Mucosa of rectum (tissue), 2 donors: ENCODE measurements around the gene PAPLN.

ENCODE experiments used
- H3K27ac ChIP-seq, 2 donors: one replicate each; pipeline ENCODE4 v1.7.0; 2013; ENCODE audit warnings: inconsistent platforms in 2 of 2, low read depth in 2 of 2, low read length in 2 of 2
- H3K27me3 ChIP-seq, 2 donors: one replicate each; pipeline ENCODE4 v1.7.0; 2013; ENCODE audit warnings: low read length in 2 of 2; ENCODE audit not compliant: control insufficient read depth in 2 of 2, insufficient read depth in 2 of 2
- H3K36me3 ChIP-seq, 2 donors: one replicate each; pipeline ENCODE4 v1.7.0; 2013; ENCODE audit warnings: low read length in 2 of 2; ENCODE audit not compliant: control insufficient read depth in 2 of 2, insufficient read depth in 2 of 2
- H3K4me1 ChIP-seq, 2 donors: one replicate each; pipeline ENCODE4 v1.7.0; 2013; ENCODE audit warnings: low read length in 2 of 2, mild to moderate bottlenecking in 1 of 2; ENCODE audit not compliant: control insufficient read depth in 2 of 2, insufficient read depth in 2 of 2
- H3K4me3 ChIP-seq, 2 donors: one replicate each; pipeline ENCODE4 v1.7.0; 2013; ENCODE audit warnings: low read length in 2 of 2
- H3K9ac ChIP-seq, 2 donors: one replicate each; pipeline ENCODE4 v1.7.0; 2013; ENCODE audit warnings: low read length in 2 of 2, low read depth in 1 of 2, mild to moderate bottlenecking in 1 of 2
- H3K9me3 ChIP-seq, 2 donors: one replicate each; pipeline ENCODE4 v1.7.0; 2013; ENCODE audit warnings: low read length in 2 of 2; ENCODE audit not compliant: control insufficient read depth in 2 of 2
- donor health status: healthy.
- donor health status: Normal muscosa, but diverticular disease.

The PAPLN gene

DNA sequence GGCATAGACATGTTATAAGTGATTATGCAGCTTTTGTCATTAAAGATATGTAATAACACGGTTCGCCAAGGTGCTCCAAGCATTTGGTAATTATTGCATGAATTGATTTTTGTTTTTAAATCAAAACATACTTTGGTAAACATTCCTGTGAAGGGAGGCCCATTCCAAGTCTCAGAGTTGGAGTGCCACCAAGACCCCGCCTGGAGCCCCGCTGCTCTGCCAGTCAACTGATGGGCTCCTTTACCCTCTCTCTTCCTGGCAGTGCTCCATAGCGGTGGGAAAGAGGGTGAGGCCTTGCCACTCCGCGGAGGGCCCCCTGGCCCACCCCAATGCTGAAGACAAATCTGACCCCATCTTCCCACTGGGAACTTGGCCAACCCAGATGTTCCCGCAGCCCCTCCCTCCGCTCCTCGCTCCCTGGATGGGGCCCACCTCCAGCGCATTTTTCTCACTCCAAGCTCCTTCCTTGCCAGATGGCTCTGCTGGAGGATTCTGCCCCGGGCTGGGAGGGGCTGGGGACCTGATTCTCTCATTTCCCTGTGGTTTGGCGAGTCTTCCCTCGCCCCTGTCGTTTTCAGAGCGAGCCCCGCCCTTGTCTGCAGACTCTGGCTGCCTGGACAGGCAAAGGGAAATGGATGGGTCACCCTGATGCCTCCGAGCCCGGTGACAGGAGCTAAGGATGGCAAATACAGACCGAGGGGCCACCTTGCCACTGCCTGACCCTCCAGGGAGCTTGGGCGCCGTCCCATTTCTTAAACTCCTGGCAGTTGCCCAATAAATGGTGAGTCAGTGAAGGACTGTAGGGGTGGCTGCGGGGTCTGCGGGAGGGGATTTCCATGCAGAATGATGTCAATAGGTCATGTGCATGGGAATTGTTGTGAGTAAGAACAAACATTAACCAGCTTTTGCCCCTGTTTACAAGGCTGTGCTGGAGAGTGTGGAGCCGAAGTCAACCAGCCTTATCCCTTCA, 9.2 kb upstream of the PAPLN start:
- H3K36me3 ChIP-seq = peaks cover 9 to 10% of the 10 kb centered on the region in 2 donors
- H3K9me3 ChIP-seq = no peaks in the 10 kb centered on the region
- H3K27ac ChIP-seq = peak overlapping the region in 1 of 2 donors; percentile 32
- no peak overlapping the region for H3K4me3 ChIP-seq
- H3K9ac ChIP-seq = no peak overlapping the region
- peaks cover 0 to 8% of the 10 kb centered on the region in 2 donors for H3K4me1 ChIP-seq
- no peaks in the 10 kb centered on the region for H3K27me3 ChIP-seq

DNA sequence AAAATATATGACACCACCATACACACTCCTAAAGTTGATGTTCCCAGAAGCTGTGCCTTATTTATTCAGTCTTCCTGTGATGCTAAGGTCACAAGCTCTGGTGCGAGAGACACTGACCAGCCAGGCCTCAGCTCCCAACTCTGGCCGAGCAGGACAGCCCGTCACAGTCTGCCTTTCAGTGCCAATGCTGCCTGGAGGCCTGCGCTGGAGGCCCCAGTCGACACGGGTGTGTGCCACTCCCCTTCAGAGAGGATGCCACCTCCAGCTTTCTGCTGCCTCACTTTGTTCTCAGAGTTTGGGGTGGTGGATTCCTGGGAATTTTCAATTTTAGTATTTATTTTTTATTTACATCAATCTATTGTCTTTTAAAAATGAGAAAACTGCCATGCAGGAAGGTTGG, 7.3 kb upstream of the PAPLN start:
- H3K27me3 ChIP-seq = peaks cover 4 to 10% of the 10 kb centered on the region in 2 donors
- no peak overlapping the region for H3K4me3 ChIP-seq
- H3K4me1 ChIP-seq = peaks cover 0 to 8% of the 10 kb centered on the region in 2 donors
- no peak overlapping the region for H3K9ac ChIP-seq
- no peaks in the 10 kb centered on the region for H3K9me3 ChIP-seq
- H3K36me3 ChIP-seq = peaks cover 2 to 6% of the 10 kb centered on the region in 2 donors
- H3K27ac ChIP-seq = no peak overlapping the region

- H3K4me3 ChIP-seq = no peak overlapping the region
- no peaks in the 10 kb centered on the region for H3K9me3 ChIP-seq
- H3K36me3 ChIP-seq = peaks cover 0 to 6% of the 10 kb centered on the region in 2 donors
- peaks cover 4 to 14% of the 10 kb centered on the region in 2 donors for H3K27me3 ChIP-seq
- no peak overlapping the region for H3K27ac ChIP-seq
- H3K9ac ChIP-seq = no peak overlapping the region
- peaks cover 5 to 13% of the 10 kb centered on the region in 2 donors for H3K4me1 ChIP-seq
Observed at GRCh38 chr14:73231981-73232851, 5.1 kb upstream of the PAPLN start.

DNA sequence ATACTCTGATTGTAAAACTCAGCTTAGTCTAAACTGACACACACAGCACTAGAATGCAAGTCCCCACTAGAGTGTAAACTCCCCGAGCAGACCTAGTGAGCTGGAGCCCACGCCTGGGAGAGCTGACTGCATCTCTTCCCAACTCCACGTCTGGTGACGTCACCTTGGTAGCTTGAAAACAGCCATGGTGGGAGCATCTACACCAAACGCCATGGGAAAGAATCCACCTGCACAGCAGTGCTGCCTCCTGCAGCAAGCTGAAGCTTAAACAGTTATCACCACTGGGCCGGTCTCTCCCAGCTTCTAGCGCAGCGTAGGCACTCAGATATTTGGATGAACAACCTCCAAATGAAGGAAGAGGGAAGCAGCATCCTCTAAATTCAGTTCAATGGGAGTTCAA, 4.3 kb upstream of the PAPLN start:
- peaks cover 0 to 6% of the 10 kb centered on the region in 2 donors for H3K36me3 ChIP-seq
- peak overlapping the region in 1 of 2 donors; percentile 32 for H3K27ac ChIP-seq
- peaks cover 10 to 19% of the 10 kb centered on the region in 2 donors for H3K4me1 ChIP-seq
- no peaks in the 10 kb centered on the region for H3K9me3 ChIP-seq
- H3K9ac ChIP-seq = no peak overlapping the region
- no peak overlapping the region for H3K4me3 ChIP-seq
- H3K27me3 ChIP-seq = peaks cover 4 to 14% of the 10 kb centered on the region in 2 donors

DNA sequence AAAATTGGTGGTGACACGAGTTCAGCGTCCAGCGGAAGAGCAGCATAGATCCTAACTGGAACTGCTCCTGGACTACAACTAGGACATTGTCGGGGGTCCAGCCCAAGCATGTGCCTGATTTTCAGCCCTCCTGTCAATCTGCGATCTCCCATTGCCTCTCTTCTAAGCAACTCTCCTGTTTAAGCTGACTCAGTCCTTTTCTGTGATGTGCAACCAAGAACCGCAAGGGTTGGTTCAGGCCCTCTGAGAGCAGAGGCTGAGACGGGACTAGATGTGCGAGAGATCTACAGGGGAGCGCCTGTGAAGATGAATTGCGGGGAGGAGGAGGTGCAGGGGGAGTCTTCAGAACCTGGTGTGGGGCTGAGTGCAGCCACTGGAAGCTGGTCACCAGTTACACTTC, 3.7 kb upstream of the PAPLN start:
- no peak overlapping the region for H3K4me3 ChIP-seq
- H3K9ac ChIP-seq = no peak overlapping the region
- H3K27ac ChIP-seq = no peak overlapping the region
- H3K4me1 ChIP-seq = peaks cover 15 to 21% of the 10 kb centered on the region in 2 donors
- H3K9me3 ChIP-seq = no peaks in the 10 kb centered on the region
- H3K36me3 ChIP-seq = peaks cover 0 to 6% of the 10 kb centered on the region in 2 donors
- H3K27me3 ChIP-seq = peaks cover 9 to 18% of the 10 kb centered on the region in 2 donors

GRCh38 chr14:73234029-73234428, 3.3 kb upstream of the PAPLN start:
- H3K4me1 ChIP-seq = peaks cover 20 to 21% of the 10 kb centered on the region in 2 donors
- H3K9me3 ChIP-seq = no peaks in the 10 kb centered on the region
- no peak overlapping the region for H3K27ac ChIP-seq
- peaks cover 0 to under 1% of the 10 kb centered on the region in 2 donors for H3K36me3 ChIP-seq
- H3K9ac ChIP-seq = no peak overlapping the region
- no peak overlapping the region for H3K4me3 ChIP-seq
- peaks cover 14 to 23% of the 10 kb centered on the region in 2 donors for H3K27me3 ChIP-seq

DNA sequence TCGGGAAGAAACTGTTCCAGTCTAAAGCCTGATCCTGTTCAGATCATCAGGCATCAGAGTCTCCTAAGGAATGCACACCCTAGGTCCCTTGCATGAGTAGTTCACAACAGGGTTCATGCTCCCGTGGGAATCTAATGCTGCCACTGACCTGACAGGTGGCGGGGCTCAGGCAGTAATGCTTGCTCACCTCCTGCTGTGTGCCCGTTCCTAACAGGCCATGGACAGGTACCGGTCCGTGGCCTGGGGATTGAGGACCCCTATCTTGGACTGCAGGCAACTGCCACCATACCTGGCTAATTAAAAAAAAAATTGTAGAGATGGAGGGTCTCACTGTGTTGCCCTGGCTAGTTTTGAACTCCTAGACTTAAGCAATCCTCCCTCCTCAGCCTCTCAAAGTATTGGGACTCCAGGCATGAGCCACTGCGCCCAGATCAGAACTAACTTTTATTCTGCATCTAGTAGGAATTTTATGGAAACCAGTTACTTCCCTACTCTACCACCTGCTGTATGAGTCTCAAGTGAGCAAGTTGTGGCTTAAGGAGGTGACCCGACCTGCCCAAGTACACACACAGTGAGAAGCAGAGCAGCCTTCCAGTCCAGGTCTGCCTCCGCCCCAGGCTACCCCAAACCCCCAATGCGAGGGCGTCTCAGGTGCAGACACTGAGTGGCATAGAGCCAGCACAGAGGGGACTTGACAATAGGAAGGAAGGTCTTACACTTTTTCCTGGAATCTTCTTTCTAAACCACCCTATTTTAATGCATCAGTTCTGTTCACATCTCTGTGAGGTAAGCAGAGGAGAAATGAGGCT, 2.5 kb upstream of the PAPLN start:
- H3K4me1 ChIP-seq = peaks cover 22 to 23% of the 10 kb centered on the region in 2 donors
- H3K9me3 ChIP-seq = no peaks in the 10 kb centered on the region
- H3K27ac ChIP-seq = no peak overlapping the region
- H3K36me3 ChIP-seq = no peaks in the 10 kb centered on the region
- H3K27me3 ChIP-seq = peaks cover 15 to 25% of the 10 kb centered on the region in 2 donors
- no peak overlapping the region for H3K9ac ChIP-seq
- no peak overlapping the region for H3K4me3 ChIP-seq

DNA sequence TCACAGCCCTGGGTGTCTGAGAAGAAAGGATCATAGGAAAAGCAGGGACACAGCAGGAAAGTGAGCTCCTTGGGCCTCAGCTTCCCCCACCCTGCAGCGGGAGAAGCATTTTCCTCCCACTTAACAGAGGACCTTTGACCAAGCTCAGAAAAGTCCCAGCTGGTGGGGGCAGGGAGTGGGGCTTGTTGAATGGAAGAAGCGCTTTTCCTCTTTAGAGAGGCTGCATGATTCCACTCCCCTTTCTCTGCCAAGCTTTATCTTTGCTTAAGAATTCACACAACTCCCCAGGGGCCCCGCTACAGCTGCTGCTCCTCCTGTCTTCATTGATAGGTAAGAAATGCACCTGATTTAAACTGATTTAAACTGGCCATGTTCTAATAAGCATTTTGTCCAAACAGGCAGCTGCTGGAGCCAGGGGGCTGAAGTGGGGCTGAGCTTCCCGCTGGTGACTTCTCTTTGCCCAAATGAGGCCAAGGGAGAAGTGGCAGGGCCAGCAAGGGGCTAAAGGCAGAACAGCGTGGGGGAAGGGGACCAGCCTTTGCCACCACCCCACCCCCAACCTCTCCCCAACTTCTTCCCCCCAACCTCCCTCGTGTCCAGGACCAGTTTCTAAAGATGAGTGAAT, 1.7 kb upstream of the PAPLN start:
- H3K27ac ChIP-seq = no peak overlapping the region
- H3K36me3 ChIP-seq = no peaks in the 10 kb centered on the region
- H3K27me3 ChIP-seq = peaks cover 15 to 26% of the 10 kb centered on the region in 2 donors
- no peaks in the 10 kb centered on the region for H3K9me3 ChIP-seq
- no peak overlapping the region for H3K9ac ChIP-seq
- peaks cover 25 to 26% of the 10 kb centered on the region in 2 donors for H3K4me1 ChIP-seq
- H3K4me3 ChIP-seq = no peak overlapping the region

- Histone ChIP-seq H3K4me1 (peaks cover 25 to 27% of the 10 kb centered on the region in 2 donors), H3K27me3 (peaks cover 15 to 28% of the 10 kb centered on the region in 2 donors)
Observed at GRCh38 chr14:73236157-73236556, 1.1 kb upstream of the PAPLN start.

More at GRCh38 chr14:73236157-73236556, 1.1 kb upstream of the PAPLN start:
- Histone ChIP-seq H3K36me3 (no peaks in the 10 kb centered on the region), H3K27ac (no peak overlapping the region), H3K4me3 (no peak overlapping the region), H3K9me3 (no peaks in the 10 kb centered on the region), H3K9ac (no peak overlapping the region)
